ENCODE results near the gene ZFP36L2. TPM values are rescaled to one million over a fixed set of nuclear protein-coding genes. Genes with fewer than 3 reads are reported as not detected.
A peak's percentile ranks its signal among the peaks of the same experiment; 100 is the strongest.

Gene ZFP36L2
- total RNA-seq, 1 donor from 2014 or later, result 209 TPM

DNA sequence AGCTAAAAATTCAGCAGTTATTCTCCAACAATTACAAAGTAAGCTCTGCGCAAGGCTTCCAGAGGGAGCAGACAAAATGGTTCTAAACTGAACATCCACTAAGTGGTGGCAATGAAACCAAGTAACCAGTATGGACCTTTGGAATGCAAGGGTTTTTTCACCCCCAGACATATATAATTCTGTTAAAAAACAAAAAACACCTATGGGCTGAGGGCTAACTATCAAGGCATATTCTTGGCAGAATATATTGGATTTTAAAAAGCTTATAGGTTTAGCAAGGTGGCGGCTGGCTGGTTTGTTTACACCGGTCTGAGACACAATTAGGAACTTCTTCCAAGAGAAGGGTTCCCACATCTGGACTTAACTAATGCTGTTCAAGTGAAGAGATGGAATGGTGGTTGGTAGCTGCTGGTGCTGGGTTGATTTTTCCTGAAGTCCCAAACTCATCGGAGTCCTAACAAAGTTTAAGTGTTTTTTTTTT is 2.8 kb downstream of the ZFP36L2 start:
- no peak for DNase-seq (ENCODE audit: low spot score)

GRCh38 chr2:43222475-43223309 is 3.7 kb downstream of the ZFP36L2 start:
- DNase-seq (ENCODE audit: low spot score), result no peak

DNA sequence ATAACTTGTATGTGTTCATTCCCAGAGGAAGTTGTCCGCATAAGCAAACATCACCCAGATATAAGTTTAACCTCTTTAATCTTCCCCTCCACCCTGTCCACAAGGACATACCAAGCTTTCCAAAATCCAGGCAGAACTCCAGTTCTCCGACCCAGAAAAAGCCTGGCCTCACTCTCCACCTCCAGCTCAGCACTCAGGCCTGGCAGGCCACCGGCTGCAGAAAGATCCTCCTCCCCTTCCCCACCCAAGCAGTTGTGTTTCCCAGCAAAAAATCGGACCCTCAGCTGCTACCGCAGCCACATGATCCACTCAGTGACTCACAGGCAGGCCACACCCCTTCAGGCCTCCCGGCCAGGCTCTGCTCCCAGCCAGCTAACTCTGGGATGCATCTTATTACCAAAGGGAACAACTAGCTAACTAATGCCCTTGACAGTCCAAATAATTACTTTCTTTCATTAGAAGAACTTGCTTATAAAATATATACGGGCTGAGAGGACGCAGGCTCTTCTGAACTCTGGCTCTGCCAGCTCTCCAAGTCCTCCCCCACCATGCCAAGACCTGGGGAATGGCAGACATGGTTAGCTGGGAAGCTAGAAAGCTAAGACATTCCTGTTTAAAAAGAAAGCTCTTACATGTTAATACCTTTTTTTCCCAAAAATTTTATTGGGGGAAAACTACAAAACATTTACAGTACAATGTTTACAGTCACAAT is 4.5 kb downstream of the ZFP36L2 start:
- peak; percentile 90 for DNase-seq (ENCODE audit: low spot score)

- peak; percentile 48 for DNase-seq (ENCODE audit: low spot score)
These were observed 5.2 kb downstream of the ZFP36L2 start for GRCh38 chr2:43221124-43221762.

- DNase-seq (ENCODE audit: low spot score), result no peak
These were observed 5.7 kb downstream of the ZFP36L2 start for GRCh38 chr2:43220760-43221123.

- DNase-seq (ENCODE audit: low spot score), result no peak
These were observed 6.1 kb downstream of the ZFP36L2 start for GRCh38 chr2:43220229-43220751.

GRCh38 chr2:43219383-43220228 is 6.8 kb downstream of the ZFP36L2 start:
- peak; percentile 89 for DNase-seq (ENCODE audit: low spot score)

DNA sequence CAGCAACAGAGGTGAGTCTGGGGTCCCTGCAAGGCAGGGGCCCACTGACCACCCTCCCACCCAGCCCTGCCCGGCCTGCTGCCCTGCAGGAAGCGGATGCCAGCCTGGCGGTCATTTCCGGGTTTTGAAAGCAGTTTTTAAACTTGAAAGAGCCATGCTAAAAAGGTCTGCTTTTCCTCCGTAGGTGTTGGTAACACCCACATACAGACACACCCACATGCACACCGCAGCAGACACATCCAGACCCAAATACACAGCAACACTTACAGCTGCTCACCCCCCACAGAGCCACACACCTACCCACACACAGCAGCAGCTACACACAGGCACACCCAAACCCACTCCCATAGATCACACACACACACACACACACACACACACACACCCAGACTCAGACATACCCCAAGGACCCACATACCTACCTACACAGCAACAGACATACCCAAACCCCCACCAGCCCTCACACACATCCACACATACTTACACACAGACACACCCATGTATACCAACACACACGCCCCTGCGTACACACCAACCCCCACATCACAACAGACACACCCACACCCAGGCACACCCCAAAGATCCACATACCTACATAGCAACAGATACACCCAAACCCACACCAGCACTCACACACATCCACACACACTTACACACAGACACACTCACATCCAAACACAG is 7.6 kb downstream of the ZFP36L2 start:
- peak; percentile 61 for DNase-seq (ENCODE audit: low spot score)

DNA sequence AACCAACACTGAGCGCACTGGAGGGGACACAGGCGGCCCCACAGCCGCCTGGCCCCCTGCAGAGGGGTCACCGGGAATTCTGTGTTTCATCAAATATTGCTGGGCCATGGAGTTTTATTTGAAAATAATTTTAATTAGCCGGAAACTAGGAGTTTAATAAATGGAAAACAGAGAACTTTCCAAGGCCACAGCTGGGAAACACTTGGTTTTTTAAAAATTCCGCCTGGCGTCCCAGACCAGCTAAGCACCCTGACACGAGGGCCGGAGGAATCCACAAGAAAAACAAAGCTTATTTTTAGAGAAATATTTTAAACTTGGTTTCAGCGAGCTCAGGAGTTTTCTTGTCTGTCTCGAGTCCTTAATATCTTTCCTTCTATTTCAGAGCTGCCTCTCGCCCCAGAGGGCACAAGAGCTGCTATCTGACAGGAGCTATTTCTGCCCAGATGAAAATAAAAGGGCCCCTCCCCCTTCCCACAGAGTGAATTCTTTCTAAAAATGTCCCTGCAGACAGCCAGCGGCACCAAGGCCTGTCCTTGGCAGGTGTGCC is 8.2 kb downstream of the ZFP36L2 start:
- DNase-seq (ENCODE audit: low spot score), result no peak

DNA sequence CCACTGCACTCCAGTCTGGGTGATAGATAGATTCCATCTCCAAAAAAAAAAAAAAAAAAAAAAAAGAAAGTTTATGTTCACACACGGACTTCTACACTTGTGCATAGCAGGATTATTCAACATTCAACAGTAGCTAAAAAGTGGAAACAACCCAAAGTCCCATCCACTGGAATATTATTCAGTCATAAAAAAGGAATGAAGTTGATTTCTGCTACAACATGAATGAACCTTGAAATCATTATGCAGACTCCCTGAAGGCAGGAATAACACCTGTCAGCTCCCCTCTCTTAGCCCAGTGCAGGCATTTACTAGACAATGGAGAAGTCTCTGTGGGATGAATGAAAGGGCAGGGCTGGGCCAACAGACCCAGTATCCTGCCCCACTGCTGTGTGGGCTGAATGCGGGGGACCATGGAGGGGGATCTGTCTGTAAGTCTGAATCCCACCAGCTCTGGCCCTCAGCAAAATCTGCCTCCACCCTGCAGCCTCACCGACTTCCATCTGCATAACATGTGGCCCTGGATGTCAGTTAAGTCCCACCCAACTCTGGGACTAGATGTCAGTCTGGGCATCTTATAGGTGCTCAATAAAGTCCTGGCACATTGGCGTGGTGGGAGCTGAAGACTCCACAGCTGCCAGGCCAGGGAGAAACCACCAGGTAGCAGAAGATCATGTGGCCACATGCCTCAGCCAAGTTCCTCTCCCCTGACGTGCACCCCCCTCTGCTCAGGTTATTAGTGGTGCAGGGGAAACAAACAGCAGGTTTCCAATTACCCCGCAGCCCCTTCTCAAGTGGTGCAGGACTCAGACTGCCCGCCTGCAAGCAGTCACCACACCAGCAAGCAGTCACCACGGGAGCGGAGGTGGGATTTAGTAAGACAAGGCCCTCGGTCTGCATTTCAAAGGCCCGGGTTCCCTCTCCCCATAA is 8.9 kb downstream of the ZFP36L2 start:
- DNase-seq (ENCODE audit: low spot score), result no peak

- no peak for DNase-seq (ENCODE audit: low spot score)
These were observed 9.8 kb downstream of the ZFP36L2 start for GRCh38 chr2:43216629-43217028.

DNA sequence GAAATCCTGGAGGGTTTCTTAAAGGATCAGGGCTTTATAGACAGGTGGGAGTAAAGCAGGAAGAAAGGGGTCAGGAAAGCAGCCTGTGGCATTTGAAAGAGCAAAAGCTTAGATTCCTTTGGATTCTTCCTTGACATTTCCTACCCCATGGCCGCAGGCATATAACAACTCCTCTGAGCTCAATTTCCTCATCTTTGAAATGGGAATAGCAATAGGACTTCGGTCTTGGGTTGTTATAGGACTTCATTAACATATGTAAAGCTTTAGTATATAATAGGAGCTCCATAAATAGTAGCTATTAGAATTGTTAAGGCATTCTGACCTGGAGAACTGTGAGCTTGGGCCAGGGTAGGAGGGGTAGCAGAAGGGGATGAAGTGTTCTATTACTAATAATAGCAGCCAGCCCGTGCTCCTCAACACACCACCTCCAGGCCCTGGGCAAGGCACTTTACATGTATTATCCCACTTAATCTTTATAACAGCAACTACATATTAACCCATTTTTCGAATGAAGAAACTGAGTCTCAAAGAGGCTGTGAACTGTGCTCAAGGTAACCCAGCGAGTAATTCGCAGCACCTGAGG is 10.6 kb downstream of the ZFP36L2 start:
- no peak for DNase-seq (ENCODE audit: low spot score)

- no peak for DNase-seq (ENCODE audit: low spot score)
These were observed 12.2 kb downstream of the ZFP36L2 start for GRCh38 chr2:43214253-43214652.

DNA sequence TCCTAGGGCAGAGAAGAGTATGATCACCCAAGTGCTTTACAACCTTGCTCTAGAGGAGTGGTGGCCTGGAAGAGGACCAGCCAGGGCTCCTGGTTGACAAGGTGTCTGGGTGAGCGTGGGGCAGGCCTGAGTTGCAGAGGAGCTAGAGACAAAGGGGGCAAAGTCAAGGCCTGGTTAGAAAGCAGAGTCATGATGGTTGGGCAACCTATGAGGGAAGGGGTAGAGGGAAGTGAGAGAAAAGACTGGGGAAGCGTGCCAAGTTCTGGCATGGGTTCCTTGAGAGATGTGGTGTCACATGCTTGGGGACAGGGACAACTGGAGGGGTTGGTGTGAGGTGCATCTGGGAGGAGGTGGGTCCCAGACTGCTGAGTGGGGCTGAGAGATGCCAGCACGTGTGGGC is 13.5 kb downstream of the ZFP36L2 start:
- peak; percentile 72 for DNase-seq (ENCODE audit: low spot score)

DNA sequence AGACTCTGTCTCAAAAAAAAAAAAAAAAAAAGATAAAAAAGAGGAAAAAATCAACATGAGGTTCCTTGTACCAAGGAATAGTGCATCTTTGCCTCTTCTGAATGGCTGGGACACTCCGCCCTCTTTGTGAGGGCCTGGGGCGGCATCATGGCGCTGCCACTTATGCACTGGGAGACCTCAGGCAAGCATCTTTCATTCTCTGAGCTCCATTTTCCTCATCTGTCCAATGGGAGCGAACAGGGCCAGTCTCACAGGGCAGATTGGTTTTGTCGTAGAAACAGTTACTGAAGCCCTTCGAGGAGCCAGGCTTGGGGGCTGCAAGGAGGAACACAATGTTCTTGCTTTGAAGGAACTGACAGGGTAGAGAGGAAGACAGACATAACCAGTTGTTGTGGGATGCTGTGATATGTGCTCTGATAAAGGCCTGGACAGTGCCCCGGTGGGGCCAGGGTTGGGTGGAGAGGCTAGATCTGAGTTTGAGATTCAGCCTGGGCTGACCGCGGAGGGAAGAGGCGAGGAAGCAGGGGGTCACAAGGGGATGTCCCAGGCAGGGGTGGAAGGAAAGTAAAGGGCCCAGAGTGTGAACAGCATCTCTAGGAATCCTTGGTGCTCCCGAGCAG is 14.1 kb downstream of the ZFP36L2 start:
- no peak for DNase-seq (ENCODE audit: low spot score)

DNA sequence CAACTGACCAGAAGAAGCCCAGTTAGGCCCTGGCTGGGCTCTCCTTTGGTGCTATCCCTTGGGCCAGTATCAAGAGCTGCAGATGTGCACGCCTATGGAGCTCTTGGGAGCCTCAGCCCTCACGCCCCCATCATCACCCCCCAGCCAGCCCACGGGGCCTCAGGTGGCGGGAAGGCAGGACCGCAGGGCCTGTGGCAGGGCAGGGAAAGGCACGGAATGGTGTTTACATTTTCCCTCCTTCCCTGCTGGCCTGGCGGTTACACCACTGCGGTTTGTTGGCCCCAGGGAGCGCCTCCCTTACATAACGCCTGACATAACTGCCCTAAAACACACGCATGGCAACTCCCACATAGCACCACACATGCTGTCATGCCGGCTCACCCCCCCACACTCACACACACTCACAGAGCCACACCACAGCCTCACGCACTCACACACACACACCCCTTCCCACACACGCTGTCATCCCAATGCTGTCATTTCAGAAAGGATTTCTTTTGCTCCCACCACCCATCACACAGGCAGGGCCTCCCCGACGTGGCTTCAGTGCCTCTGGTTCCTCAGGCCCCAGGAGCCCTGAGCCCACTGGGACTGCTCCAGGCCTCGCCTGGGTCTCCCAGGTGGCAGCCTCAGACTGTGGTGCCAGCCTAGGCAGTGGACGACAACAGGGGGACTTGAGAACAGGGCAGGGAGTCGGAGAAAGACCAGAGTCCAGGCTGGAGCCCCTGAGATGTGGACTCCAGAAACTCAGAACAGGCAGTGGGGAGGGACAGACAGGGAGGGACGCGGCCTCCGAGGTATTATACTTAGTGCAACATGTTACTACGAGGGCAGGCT is 15.7 kb downstream of the ZFP36L2 start:
- DNase-seq (ENCODE audit: low spot score), result peak; percentile 56

GRCh38 chr2:43210125-43210466 is 16.3 kb downstream of the ZFP36L2 start:
- DNase-seq (ENCODE audit: low spot score), result no peak

Data from mucosa of gallbladder (tissue), 1 donor.